ENCODE data around the gene FKBP1B.

GRCh38 chr2:24040511-24040910 lies 9.0 kb upstream of the FKBP1B start:
- TF ChIP-seq, protein P1, sequence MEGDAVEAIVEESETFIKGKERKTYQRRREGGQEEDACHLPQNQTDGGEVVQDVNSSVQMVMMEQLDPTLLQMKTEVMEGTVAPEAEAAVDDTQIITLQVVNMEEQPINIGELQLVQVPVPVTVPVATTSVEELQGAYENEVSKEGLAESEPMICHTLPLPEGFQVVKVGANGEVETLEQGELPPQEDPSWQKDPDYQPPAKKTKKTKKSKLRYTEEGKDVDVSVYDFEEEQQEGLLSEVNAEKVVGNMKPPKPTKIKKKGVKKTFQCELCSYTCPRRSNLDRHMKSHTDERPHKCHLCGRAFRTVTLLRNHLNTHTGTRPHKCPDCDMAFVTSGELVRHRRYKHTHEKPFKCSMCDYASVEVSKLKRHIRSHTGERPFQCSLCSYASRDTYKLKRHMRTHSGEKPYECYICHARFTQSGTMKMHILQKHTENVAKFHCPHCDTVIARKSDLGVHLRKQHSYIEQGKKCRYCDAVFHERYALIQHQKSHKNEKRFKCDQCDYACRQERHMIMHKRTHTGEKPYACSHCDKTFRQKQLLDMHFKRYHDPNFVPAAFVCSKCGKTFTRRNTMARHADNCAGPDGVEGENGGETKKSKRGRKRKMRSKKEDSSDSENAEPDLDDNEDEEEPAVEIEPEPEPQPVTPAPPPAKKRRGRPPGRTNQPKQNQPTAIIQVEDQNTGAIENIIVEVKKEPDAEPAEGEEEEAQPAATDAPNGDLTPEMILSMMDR (conservative IDR thresholded peaks at IDR 0.05; ENCODE audit: low read depth, low read length) = no peak
- no peak for TF ChIP-seq EZH2 (IDR thresholded peaks at IDR 0.05; ENCODE audit: borderline replicate concordance, low read depth, low read length, poor library complexity, severe bottlenecking)

Measured in A673 (cell line).